IMR-90 (cell line): Measurements from ENCODE around the gene HOXA10. TPM values are rescaled to one million over a fixed set of nuclear protein-coding genes. Genes with fewer than 3 reads are reported as not detected.

Source experiments
- ATAC-seq: fragments of 200-7000 bp; cut with Tn5 transposase; 2 replicates; pipeline ENCODE4 v1.9.1; 2020; ENCODE audit warnings: low read depth, mild to moderate bottlenecking, moderate library complexity
- BruUV-seq: library from RNA; stranded (reverse); fragments of 400-500 nt; replicated peaks from 2 replicates; lab custom pipeline; 2021; lab: Mats Ljungman, UMichigan
- CTCF ChIA-PET: fragments of 300-600 bp; formaldehyde crosslinking; extraction: SDS; loops from one replicate; lab custom pipeline; 2021; ENCODE audit warnings: antibody characterized with exemption; lab: Yijun Ruan, JAX
- POLR2A ChIA-PET: fragments of 300-600 bp; sonication (Branson Sonifier 250); formaldehyde crosslinking; loops from one replicate; lab custom pipeline; 2022; ENCODE audit warnings: antibody characterized with exemption; ENCODE audit not compliant: unreplicated experiment; lab: Charles Lee
- DNase-seq: peaks from one replicate; pipeline ENCODE4 v3.0.0; 2013
- H2AFZ ChIP-seq: replicated peaks from 2 replicates; pipeline ENCODE3; 2013; ENCODE audit warnings: low read length, mild to moderate bottlenecking; ENCODE audit not compliant: poor library complexity
- H2AK5ac ChIP-seq: 2 replicates; pipeline ENCODE4 v1.6.1; 2013; ENCODE audit warnings: low read depth, low read length, inconsistent platforms
- H2AK9ac ChIP-seq: replicated peaks from 2 replicates; pipeline ENCODE3; 2013; ENCODE audit warnings: mild to moderate bottlenecking, low read depth, low read length, moderate library complexity; ENCODE audit not compliant: poor library complexity
- H2BK120ac ChIP-seq: 2 replicates; pipeline ENCODE4 v1.6.1; 2013; ENCODE audit warnings: low read depth, low read length, inconsistent platforms
- H2BK15ac ChIP-seq: 3 replicates; pipeline ENCODE4 v1.6.1; 2013; ENCODE audit warnings: low read depth, low read length, inconsistent platforms
- H2BK20ac ChIP-seq: 2 replicates; pipeline ENCODE4 v1.6.1; 2013; ENCODE audit warnings: low read depth, mild to moderate bottlenecking, inconsistent platforms, low read length, moderate library complexity
- H2BK5ac ChIP-seq: 2 replicates; pipeline ENCODE4 v1.6.1; 2013; ENCODE audit warnings: mild to moderate bottlenecking, low read depth, low read length, inconsistent platforms; ENCODE audit not compliant: poor library complexity, severe bottlenecking
- H3K14ac ChIP-seq: replicated peaks from 2 replicates; pipeline ENCODE4 v1.6.1; 2013; ENCODE audit warnings: low read depth, low read length, inconsistent platforms
- H3K18ac ChIP-seq: 2 replicates; pipeline ENCODE4 v1.6.1; 2013; ENCODE audit warnings: low read depth, low read length, control low read depth
- H3K23ac ChIP-seq: 2 replicates; pipeline ENCODE4 v1.6.1; 2013; ENCODE audit warnings: low read depth, low read length, inconsistent platforms
- H3K27ac ChIP-seq: 2 replicates; pipeline ENCODE4 v1.5.1; 2013; ENCODE audit warnings: mild to moderate bottlenecking, control low read depth, low read length; ENCODE audit not compliant: insufficient read depth
- H3K27me3 ChIP-seq: 2 replicates; pipeline ENCODE4 v1.6.1; 2013; ENCODE audit warnings: low read length; ENCODE audit not compliant: control insufficient read depth, insufficient read depth
- H3K36me3 ChIP-seq: 2 replicates; pipeline ENCODE4 v1.6.1; 2013; ENCODE audit warnings: low read length, mixed read lengths; ENCODE audit not compliant: control insufficient read depth, insufficient read depth
- H3K4ac ChIP-seq: 2 replicates; pipeline ENCODE4 v1.6.1; 2013; ENCODE audit warnings: low read depth, low read length, inconsistent platforms
- H3K4me1 ChIP-seq: 2 replicates; pipeline ENCODE4 v1.6.1; 2013; ENCODE audit warnings: low read length, mixed read lengths; ENCODE audit not compliant: control insufficient read depth, insufficient read depth
- H3K4me2 ChIP-seq: 2 replicates; pipeline ENCODE4 v1.6.1; 2013; ENCODE audit warnings: low read depth, mild to moderate bottlenecking, control low read depth, low read length, moderate library complexity
- H3K4me3 ChIP-seq: 2 replicates; pipeline ENCODE4 v1.5.1; 2013; ENCODE audit warnings: low read depth, mild to moderate bottlenecking, control low read depth, low read length, moderate library complexity; ENCODE audit not compliant: insufficient read depth
- H3K56ac ChIP-seq: 2 replicates; pipeline ENCODE4 v1.6.1; 2013; ENCODE audit warnings: low read length, inconsistent platforms; ENCODE audit not compliant: insufficient read depth; ENCODE audit errors: extremely low read depth
- H3K79me1 ChIP-seq, 2 experiments: 2 replicates each; pipeline ENCODE4 v1.6.1; 2013; ENCODE audit warnings: low read length in 2 of 2, inconsistent platforms in 1 of 2, low read depth in 1 of 2
- H3K9ac ChIP-seq: 2 replicates; pipeline ENCODE4 v1.6.1; 2013; ENCODE audit warnings: low read depth, low read length, control low read depth
- H3K9me1 ChIP-seq: 2 replicates; pipeline ENCODE4 v1.6.1; 2013; ENCODE audit warnings: low read length, inconsistent platforms; ENCODE audit not compliant: insufficient read depth
- H3K9me3 ChIP-seq: 2 replicates; pipeline ENCODE4 v1.6.1; 2013; ENCODE audit warnings: low read length; ENCODE audit not compliant: control insufficient read depth, insufficient read depth
- H4K20me1 ChIP-seq: 2 replicates; pipeline ENCODE4 v1.6.1; 2013; ENCODE audit warnings: low read length, inconsistent platforms; ENCODE audit not compliant: insufficient read depth
- H4K5ac ChIP-seq: 2 replicates; pipeline ENCODE4 v1.6.1; 2013; ENCODE audit warnings: mild to moderate bottlenecking, low read depth, low read length, control low read depth
- H4K8ac ChIP-seq, 2 experiments: 2 replicates each; pipeline ENCODE4 v1.6.1; 2013; ENCODE audit warnings: low read depth in 2 of 2, low read length in 2 of 2, control low read depth in 1 of 2, inconsistent platforms in 1 of 2
- H4K91ac ChIP-seq: 2 replicates; pipeline ENCODE4 v1.6.1; 2013; ENCODE audit warnings: low read depth, low read length, inconsistent platforms; ENCODE audit not compliant: insufficient read depth
- CEBPB ChIP-seq: IDR thresholded peaks from 2 replicates; pipeline ENCODE4 v1.6.1; 2012; ENCODE audit warnings: low read depth, low read length, improper control_type of control experiment
- MXI1 ChIP-seq: IDR thresholded peaks from 2 replicates; pipeline ENCODE4 v1.6.1; 2012; ENCODE audit warnings: low read depth, mild to moderate bottlenecking, low read length, moderate library complexity, borderline replicate concordance
- RFX5 ChIP-seq: IDR thresholded peaks from 2 replicates; pipeline ENCODE4 v1.8.0; 2012; ENCODE audit warnings: low read depth, mild to moderate bottlenecking, low read length, moderate library complexity
- WGBS, 2 experiments: methylation state at CpG; one replicate each; pipeline versions ENCODE4 v1.1.5 to v1.1.7; 2013; ENCODE audit warnings: missing lambda C conversion rate in 2 of 2; ENCODE audit not compliant: insufficient read length in 1 of 2; ENCODE audit errors: extremely low coverage in 2 of 2; 5-methylcytosine and 5-hydroxymethylcytosine counted together
- dilution Hi-C: fragments of 300-500 bp; cut with HindIII; formaldehyde crosslinking; loops from one replicate; pipeline ENCODE4 v1.14.3; 2018; ENCODE audit warnings: low sequenced_read_pairs; ENCODE audit not compliant: unreplicated experiment
- in situ Hi-C: fragments of 300-500 bp; cut with MboI; formaldehyde crosslinking; loops from 3 replicates; pipeline ENCODE4 v1.14.3; 2019; ENCODE audit warnings: low sequenced_read_pairs, inconsistent platforms, mixed read lengths
- intact Hi-C: fragments of 100-400 bp; cut with micrococcal nuclease; formaldehyde crosslinking; loops from 2 replicates; pipeline ENCODE4 v1.10.0; 2022
- polyA plus RNA-seq, 3 experiments: library from polyadenylated mRNA; depleted of rRNA; stranded (reverse); fragments of >200 nt; gene quantifications; 2 replicates each; pipeline ENCODE4 v1.2.3, GENCODE V29; 2012; ENCODE audit warnings: low replicate concordance in 1 of 3
- total RNA-seq: library from RNA; depleted of rRNA; stranded (reverse); fragments of >200 nt; gene quantifications from 2 replicates; pipeline ENCODE4 v1.2.3, GENCODE V29; 2012

The HOXA10 gene
- total and polyA plus RNA-seq, 2 of the 4 experiments (the other 2 are of a cell fraction), result 0.10 to 0.18 TPM

DNA sequence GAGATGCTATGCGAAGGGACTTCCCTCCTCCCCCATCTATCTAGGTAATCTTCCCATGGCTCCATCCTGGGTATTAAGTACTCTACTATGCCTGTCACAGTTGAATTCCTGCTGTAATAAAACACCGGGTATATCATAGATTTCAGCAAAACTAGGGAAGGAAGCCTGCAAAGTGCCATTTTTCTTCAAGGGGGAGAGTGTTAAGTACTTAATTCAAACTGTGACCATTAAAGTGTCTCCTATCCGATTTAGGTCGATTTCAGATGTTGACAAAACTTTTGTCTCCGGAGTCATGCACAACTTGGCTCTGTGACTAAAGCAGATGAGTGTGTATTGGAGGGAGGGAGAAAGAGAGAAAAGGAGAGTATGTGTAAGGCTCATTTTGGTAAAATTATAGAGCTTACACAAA lies 48.1 kb downstream of the HOXA10 start:
- Histone ChIP-seq H3K9me1 (peaks cover 7% of the 10 kb centered on the region), H3K27ac (no peak overlapping the region), H3K4me3 (no peak overlapping the region), H3K18ac (no peak overlapping the region), H3K4me2 (no peak overlapping the region; the same call in 1 of the 2 replicates), H2BK15ac (no peak overlapping the region), H3K27me3 (no peaks in the 10 kb centered on the region), H2BK20ac (peak overlapping the region; percentile 17; the same call in 1 of the 2 replicates), H4K5ac (no peak overlapping the region), H4K91ac (no peak overlapping the region; the same call in 1 of the 2 replicates), H2BK120ac (no peak overlapping the region), H3K56ac (no peak overlapping the region), H2AK9ac (no peak overlapping the region), H2AFZ (no peak overlapping the region), H3K4ac (no peak overlapping the region), H4K20me1 (no peaks in the 10 kb centered on the region), H2AK5ac (peak overlapping the region; percentile 54), H3K9ac (no peak overlapping the region), H3K23ac (peak overlapping the region; percentile 22; the same call in 1 of the 2 replicates), H3K36me3 (peaks cover 3% of the 10 kb centered on the region; the same call in 1 of the 2 replicates), H3K9me3 (no peaks in the 10 kb centered on the region), H3K4me1 (peaks cover 23% of the 10 kb centered on the region), H4K8ac (no peak overlapping the region), H3K14ac (no peak overlapping the region), H2BK5ac (no peak overlapping the region), H3K79me1 (peaks cover 13 to 47% of the 10 kb centered on the region in 2 experiments)
- peak; percentile 27 for DNase-seq
- BruUV-seq, result no TSS peak
- TF ChIP-seq CEBPB (no peak), MXI1 (no peak), RFX5 (no peak)
- WGBS, 2 experiments, result 40% methylated on average over 1 of the region's 5 CpGs; no CpG with 5 or more reads in 1 of the 2 experiments
- ChIA-PET CTCF (no interaction called here), POLR2A (interaction anchor here (0.7 kb wide), 1 partner anchor 20 kb away, joined by 4 read pairs; no protein-coding TSS in a partner anchor)
- in situ Hi-C loops, result no loop called here
- intact Hi-C loops, result no loop called here
- dilution Hi-C loops, result no loop called here
- no peak for ATAC-seq
